ENCODE measurements around the gene SLC12A6. TPM values are rescaled to one million over a fixed set of nuclear protein-coding genes. Genes with fewer than 3 reads are reported as not detected.
A peak's percentile ranks its signal among the peaks of the same experiment; 100 is the strongest.

Gene SLC12A6
- total RNA-seq, 1 donor from 2014 or later, result 20.0 TPM

DNA sequence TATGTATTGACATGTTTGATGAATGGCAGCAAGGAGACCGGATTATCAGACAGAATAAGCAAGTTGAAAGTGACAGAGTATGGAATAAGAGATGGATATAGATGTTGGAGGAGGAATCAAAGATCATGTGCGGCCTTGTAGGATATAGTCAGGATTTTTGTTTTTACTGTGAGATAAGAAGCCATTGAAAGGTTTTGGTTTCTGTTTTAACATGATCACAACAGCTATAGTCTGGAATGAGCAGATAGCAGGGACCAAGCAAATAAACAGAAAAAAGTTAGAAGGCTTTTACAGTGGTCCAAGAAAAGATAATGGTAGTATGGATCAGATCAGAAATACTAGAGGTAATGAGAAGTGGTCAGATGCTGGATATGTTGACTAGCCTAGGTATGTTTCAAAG is 52.6 kb downstream of the SLC12A6 start:
- DNase-seq (ENCODE audit: low spot score), result no peak
- Mint-ChIP-seq H3K27me3 (ENCODE audit: low read depth) (no peaks in the 10 kb centered on the region), H3K4me1 (ENCODE audit: low read depth) (no peaks in the 10 kb centered on the region), H3K27ac (ENCODE audit: unreplicated experiment) (no peak overlapping the region), H3K9me3 (ENCODE audit: low read depth) (peaks cover 7% of the 10 kb centered on the region), H3K4me3 (ENCODE audit: unreplicated experiment) (no peak overlapping the region), H3K36me3 (ENCODE audit: low read depth) (peaks cover 6% of the 10 kb centered on the region)
- TF ChIP-seq, protein P1, sequence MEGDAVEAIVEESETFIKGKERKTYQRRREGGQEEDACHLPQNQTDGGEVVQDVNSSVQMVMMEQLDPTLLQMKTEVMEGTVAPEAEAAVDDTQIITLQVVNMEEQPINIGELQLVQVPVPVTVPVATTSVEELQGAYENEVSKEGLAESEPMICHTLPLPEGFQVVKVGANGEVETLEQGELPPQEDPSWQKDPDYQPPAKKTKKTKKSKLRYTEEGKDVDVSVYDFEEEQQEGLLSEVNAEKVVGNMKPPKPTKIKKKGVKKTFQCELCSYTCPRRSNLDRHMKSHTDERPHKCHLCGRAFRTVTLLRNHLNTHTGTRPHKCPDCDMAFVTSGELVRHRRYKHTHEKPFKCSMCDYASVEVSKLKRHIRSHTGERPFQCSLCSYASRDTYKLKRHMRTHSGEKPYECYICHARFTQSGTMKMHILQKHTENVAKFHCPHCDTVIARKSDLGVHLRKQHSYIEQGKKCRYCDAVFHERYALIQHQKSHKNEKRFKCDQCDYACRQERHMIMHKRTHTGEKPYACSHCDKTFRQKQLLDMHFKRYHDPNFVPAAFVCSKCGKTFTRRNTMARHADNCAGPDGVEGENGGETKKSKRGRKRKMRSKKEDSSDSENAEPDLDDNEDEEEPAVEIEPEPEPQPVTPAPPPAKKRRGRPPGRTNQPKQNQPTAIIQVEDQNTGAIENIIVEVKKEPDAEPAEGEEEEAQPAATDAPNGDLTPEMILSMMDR (IDR thresholded peaks at IDR 0.05), result no peak

DNA sequence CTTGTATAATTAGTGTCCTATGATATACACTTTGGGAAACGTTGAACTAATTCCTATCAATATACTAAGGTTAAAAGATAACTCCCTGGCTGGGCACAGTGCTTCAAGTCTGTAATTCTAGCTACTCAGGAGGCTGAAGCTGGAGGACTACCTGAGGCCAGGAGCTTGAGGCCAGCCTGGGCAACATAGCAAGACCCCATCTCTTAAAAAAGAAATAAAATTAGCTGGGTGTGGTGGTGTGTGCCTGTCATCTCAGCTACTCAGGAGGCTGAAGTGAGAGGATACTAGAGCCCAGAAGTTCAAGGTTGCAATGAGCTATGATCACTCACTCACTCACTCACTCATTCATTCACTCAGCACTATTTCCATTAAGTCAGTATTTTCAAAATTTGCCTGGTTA is 55.2 kb downstream of the SLC12A6 start:
- Mint-ChIP-seq H3K27ac (ENCODE audit: unreplicated experiment) (no peak overlapping the region), H3K27me3 (ENCODE audit: low read depth) (no peaks in the 10 kb centered on the region), H3K4me1 (ENCODE audit: low read depth) (peaks cover 2% of the 10 kb centered on the region), H3K9me3 (ENCODE audit: low read depth) (peaks cover 7% of the 10 kb centered on the region), H3K36me3 (ENCODE audit: low read depth) (peaks cover 6% of the 10 kb centered on the region), H3K4me3 (ENCODE audit: unreplicated experiment) (no peak overlapping the region)
- TF ChIP-seq, protein P1 (IDR thresholded peaks at IDR 0.05), result no peak
- DNase-seq (ENCODE audit: low spot score), result no peak

DNA sequence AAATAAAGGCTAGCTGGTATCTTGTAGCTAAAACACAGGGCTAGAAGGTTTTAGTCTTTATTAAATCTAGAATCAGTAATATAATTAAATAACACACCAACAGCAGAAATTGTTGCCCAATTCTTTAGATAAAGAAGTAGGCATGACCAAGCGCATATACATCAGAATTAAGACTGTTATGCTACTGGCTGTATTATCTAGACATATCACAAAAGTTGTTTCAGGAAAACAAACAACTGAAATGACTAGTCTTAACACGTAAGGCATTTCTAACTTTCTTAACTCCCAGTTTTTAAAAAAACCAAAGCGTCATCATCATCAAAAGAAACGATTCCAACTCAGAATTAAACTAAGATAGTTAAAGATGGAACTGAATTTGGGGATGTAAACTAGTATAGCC is 57.4 kb downstream of the SLC12A6 start:
- peaks cover 6% of the 10 kb centered on the region for H3K36me3 Mint-ChIP-seq (ENCODE audit: low read depth)
- no peak overlapping the region for H3K4me3 Mint-ChIP-seq (ENCODE audit: unreplicated experiment)
- H3K4me1 Mint-ChIP-seq (ENCODE audit: low read depth), result peaks cover 24% of the 10 kb centered on the region
- TF ChIP-seq, protein P1 (IDR thresholded peaks at IDR 0.05), result no peak
- H3K9me3 Mint-ChIP-seq (ENCODE audit: low read depth), result peaks cover 7% of the 10 kb centered on the region
- no peaks in the 10 kb centered on the region for H3K27me3 Mint-ChIP-seq (ENCODE audit: low read depth)
- H3K27ac Mint-ChIP-seq (ENCODE audit: unreplicated experiment), result no peak overlapping the region
- DNase-seq (ENCODE audit: low spot score), result no peak

- no peak for DNase-seq (ENCODE audit: low spot score)
- peaks cover 7% of the 10 kb centered on the region for H3K9me3 Mint-ChIP-seq (ENCODE audit: low read depth)
- TF ChIP-seq, protein P1 (IDR thresholded peaks at IDR 0.05), result no peak
- H3K36me3 Mint-ChIP-seq (ENCODE audit: low read depth), result peaks cover 6% of the 10 kb centered on the region
- H3K27ac Mint-ChIP-seq (ENCODE audit: unreplicated experiment), result no peak overlapping the region
- peaks cover 29% of the 10 kb centered on the region for H3K4me1 Mint-ChIP-seq (ENCODE audit: low read depth)
- no peak overlapping the region for H3K4me3 Mint-ChIP-seq (ENCODE audit: unreplicated experiment)
- no peaks in the 10 kb centered on the region for H3K27me3 Mint-ChIP-seq (ENCODE audit: low read depth)
Measured at GRCh38 chr15:34279368-34279767, 58.2 kb downstream of the SLC12A6 start.

DNA sequence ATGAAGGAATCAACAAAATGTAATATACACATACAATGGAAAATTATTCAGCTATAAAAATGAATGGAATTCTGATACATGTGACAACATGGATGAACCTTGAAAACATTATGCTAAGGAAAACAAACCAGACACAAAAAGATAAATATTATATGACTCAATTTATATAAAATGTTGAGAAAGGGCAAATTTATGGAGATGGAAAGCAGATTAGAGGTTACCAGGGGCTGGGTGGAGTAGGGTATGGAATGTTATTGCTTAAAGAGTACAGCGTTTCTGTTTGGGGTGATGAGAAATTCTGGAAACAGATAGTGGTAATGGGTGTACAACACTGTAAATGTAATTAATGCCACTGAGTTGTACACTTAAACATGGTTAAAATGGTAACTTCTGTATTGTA is 61.9 kb downstream of the SLC12A6 start:
- TF ChIP-seq, protein P1 (IDR thresholded peaks at IDR 0.05), result no peak
- H3K27me3 Mint-ChIP-seq (ENCODE audit: low read depth), result no peaks in the 10 kb centered on the region
- peaks cover 3% of the 10 kb centered on the region for H3K36me3 Mint-ChIP-seq (ENCODE audit: low read depth)
- H3K9me3 Mint-ChIP-seq (ENCODE audit: low read depth), result peaks cover 4% of the 10 kb centered on the region
- H3K4me3 Mint-ChIP-seq (ENCODE audit: unreplicated experiment), result no peak overlapping the region
- peaks cover 42% of the 10 kb centered on the region for H3K4me1 Mint-ChIP-seq (ENCODE audit: low read depth)
- no peak for DNase-seq (ENCODE audit: low spot score)
- peak overlapping the region; percentile 9 for H3K27ac Mint-ChIP-seq (ENCODE audit: unreplicated experiment)

All from chondrocyte (in vitro differentiated cells).